SHP77 (cell line): ENCODE measurements around the gene WWOX.
A peak's percentile ranks its signal among the peaks of the same experiment; 100 is the strongest.

Experiments
- DNase-seq, 2 experiments: peaks; one replicate each; lab custom pipeline; 2025; lab: John Stamatoyannopoulos, UW

Gene WWOX

DNA sequence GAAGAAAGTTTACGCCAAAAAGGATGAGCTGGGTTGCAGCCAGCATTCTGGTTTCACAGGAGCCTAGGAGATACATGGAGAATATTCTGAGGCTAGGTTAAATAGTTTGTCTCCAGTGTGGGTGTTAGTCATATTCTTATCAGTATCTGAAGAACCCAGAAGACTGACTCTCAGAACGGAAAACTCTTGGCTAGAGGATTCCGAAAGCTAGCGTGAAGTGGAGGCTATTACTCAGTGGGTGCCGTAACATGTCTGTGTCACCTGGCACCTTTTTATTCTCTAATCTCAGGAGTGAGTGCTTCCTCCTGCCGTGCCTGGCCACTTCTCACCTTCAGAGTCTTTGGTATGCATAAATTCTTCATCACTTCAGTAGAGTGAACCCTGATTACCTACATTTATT is 199.5 kb downstream of the WWOX start:
- no peak for DNase-seq

- no peak for DNase-seq
Measured at GRCh38 chr16:78300469-78300868, 201.0 kb downstream of the WWOX start.

DNA sequence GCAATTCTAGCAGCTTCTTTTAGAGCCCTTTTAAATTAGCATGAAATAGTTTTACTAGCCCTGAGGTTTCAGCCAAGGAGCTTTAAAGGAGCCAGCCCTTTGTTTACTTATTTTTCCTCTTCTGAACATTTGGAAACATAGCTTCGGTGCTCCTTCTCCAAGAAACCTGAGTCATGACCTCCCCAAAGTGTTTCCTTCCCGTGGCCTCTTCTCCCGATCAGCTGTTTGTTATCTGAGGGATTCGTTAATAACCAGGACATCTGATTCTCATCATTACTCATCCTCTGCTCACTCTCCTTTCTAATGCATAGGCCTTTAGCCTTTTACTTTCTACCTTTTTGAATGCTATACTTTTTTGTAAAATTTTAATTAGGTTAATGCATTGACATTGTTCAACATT is 204.5 kb downstream of the WWOX start:
- DNase-seq: no peak

GRCh38 chr16:78306361-78306760 is 206.9 kb downstream of the WWOX start:
- DNase-seq: no peak

GRCh38 chr16:78307824-78308528 is 208.5 kb downstream of the WWOX start:
- no peak for DNase-seq

DNA sequence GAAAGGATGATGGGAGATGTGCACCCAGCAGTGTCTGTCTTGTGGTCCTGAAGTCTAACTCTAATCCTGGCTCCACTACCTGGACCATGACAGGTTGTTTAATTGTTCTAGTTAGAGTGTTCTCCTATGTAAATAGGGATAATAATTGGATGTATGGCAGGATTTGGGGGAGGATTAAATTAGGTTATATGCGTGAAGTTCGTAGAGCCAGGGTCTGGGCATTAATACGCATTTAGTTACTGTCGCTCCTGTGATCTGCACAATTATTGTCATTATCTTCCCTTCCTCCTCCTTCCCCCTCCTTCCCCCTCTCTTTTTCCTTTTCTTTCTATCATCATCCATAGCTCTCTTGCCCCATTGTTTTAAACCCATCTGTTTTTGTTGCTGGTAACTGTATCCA is 210.3 kb downstream of the WWOX start:
- DNase-seq: no peak

GRCh38 chr16:78310196-78310595 is 210.7 kb downstream of the WWOX start:
- no peak for DNase-seq

GRCh38 chr16:78310990-78311561 is 211.6 kb downstream of the WWOX start:
- no peak for DNase-seq

GRCh38 chr16:78311831-78312230 is 212.4 kb downstream of the WWOX start:
- DNase-seq: no peak

DNA sequence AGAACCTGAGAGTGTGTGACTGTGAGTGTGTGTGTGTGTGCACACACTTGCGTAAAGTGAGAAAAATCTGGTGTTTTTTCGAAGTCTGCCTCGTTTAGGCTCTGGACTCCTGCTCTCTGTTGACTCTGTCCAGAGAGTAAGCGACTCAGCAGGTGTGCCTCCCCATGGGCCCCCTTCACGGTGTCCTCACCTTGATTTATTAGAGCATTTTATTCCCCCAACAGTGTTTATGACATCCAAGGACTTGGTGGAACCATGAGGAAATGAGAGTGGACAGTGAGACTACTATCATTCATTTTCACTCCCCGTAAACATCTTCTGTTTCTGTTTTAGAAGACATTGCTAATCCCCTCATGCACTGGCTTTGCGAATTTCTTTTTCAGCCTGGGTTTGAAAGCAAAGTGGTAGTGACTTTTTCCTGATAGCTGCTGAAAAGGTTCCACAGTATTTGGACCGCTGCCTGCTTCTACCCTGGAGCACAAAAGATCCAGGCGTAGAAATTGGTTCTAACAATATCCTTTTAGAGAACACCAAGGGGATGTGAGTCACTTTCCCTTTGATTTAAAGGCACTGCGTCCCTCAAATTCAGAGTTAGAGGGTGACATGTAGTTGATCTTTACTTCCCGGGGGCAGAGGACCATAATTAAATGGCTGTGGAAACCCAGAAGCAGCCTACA is 218.2 kb downstream of the WWOX start:
- DNase-seq: peak in 1 of 2 experiments; percentile 31

- peak; percentile 49 to 75 for DNase-seq
Measured at GRCh38 chr16:78321620-78322360, 222.3 kb downstream of the WWOX start.

- DNase-seq: no peak
Measured at GRCh38 chr16:78323315-78323714, 223.9 kb downstream of the WWOX start.

DNA sequence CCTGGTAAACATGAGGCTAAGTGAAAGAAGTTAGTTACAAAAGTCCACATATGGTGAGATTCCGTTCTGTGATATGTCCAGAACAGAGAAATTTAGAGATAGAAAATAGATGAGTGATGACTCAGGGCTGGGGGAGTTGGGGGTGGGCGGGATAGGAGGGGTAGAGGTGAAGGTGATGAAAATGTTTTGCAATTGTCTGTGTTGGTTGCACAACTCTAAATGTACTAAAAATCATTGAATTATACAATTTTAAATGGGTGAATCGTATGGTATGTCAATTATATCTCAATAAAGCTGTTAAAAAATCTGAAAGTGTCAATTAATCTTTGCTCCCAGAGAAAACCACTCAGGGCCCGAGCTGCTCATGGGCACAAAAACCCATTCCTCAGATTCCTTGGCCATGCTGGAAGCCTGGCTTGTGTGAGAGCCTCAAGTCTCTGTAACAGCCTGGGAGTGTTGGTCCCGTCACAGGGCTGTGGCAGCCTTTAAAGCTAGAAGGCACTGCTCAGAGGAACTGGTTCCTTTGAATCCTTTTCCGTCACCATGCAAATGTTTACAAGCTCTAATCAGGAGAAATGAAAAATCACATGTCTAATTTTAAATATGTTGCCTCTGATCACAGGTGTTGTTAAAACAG is 225.3 kb downstream of the WWOX start:
- DNase-seq: no peak

GRCh38 chr16:78325468-78326352 is 226.3 kb downstream of the WWOX start:
- DNase-seq: no peak

DNA sequence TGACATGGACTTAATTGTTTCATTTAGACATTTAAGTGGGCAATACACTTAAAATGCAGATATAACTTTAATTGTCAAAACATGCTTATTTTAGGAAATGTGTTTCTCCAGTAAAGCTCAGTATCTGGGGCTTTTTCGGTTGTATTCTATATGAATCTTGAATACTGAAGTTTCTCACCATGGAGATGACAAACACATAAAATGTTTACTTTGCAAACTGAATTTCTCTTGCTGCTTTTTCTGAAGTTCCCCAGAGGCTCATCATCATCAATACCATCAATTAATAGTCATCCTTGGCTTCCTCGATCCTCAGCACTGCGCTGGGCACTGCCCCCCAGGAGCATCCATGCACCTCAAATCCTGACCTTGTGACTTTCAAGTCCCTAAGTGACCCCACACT is 227.3 kb downstream of the WWOX start:
- DNase-seq: no peak

DNA sequence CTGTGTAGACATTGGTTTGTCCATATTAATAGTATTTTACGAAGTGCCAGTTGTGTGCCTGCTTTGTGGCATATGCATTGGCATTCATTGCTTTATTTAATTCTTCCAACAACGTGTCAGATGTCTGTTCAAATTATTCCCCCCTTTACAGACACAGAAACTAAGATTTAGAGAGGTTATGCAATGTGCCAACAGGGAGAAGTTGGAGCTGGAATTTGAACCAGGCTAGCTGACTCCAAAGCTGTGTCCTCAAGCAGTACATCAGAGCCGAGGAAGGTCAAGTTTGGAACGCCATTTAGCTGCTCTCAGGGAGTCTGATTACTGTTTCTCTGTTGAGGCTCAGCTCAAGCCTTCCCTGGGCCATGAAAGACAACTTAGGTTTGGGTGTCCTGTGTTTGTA is 232.3 kb downstream of the WWOX start:
- DNase-seq: no peak

DNA sequence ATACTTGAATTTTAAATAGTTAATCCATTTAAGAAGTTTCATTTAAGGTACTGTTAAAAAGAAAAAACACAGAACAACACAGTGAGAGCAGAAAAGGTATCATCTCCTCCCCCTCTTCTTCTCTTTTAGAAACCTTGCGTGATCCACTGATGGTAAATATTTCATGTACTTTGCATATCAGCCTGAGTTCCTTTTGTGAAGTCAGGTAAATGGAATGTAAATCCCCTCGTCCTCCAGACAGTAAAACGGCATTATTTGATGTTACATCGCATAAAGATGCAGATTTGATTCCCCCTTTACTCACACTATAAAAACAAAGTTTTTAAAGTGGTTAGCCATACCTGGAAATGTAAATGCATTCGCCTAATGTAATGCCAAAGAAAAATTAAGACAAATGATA is 234.4 kb downstream of the WWOX start:
- DNase-seq: no peak

DNA sequence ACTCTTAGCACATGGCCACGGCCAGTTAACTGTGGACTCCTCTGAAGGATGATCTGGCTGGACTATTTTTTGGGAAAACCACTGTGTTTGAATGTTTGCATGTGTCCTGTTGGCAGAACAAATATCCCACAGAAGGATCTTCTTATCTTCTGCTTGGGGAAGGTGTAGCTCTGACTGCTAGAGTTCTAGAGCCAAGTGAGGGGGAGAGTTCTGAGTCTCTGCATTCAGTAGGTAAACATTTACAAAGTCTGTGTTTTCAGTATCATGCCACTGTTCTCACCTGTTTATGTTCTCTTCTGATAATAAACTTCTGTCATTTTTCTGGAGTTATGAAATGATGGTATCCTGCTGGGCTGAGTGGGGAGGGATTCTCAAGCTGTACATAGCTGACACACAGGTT is 241.1 kb downstream of the WWOX start:
- DNase-seq: no peak

GRCh38 chr16:78348068-78348467 is 248.6 kb downstream of the WWOX start:
- DNase-seq: no peak

DNA sequence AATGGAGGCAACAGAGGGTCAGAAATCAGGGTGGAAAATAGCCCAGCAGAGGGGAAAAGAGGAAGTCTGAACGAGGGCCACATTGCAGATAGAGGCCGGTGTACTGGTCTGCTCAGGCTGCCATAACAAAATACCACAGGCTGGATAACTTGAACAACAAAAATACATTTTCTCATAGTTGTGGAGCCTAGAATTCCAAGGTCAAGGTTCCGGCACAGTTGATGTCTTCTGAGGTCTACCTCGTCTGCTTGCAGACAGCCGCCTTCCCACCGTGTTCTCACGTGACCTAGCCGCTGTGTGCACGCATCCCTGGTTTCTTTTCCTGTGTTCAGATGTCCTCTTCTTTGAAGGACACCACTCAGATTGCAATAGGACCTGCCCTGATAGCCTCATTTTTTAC is 249.4 kb downstream of the WWOX start:
- no peak for DNase-seq

GRCh38 chr16:78352184-78352583 is 252.7 kb downstream of the WWOX start:
- DNase-seq: no peak
